Keratinocyte (primary cell): Measurements from ENCODE around the gene FRS2. TPM values are rescaled to one million over a fixed set of nuclear protein-coding genes. Genes with fewer than 3 reads are reported as not detected.

Source experiments
- DNase-seq: peaks from one replicate; pipeline ENCODE4 v3.0.0-alpha.2; 2011; ENCODE audit warnings: low read depth, missing footprints, low spot score
- FAIRE-seq: peaks from 2 replicates; lab custom pipeline; 2011; peaks lifted over from hg19 to GRCh38; lab: Jason Lieb, UNC
- H2AFZ ChIP-seq: 2 replicates; pipeline ENCODE4 v1.6.0; 2012; ENCODE audit warnings: low read length, control low read depth, inconsistent platforms; ENCODE audit not compliant: control insufficient read depth
- H3K27ac ChIP-seq: 2 replicates; pipeline ENCODE4 v1.5.1; 2011; ENCODE audit warnings: low read length; ENCODE audit not compliant: control insufficient read depth, insufficient read depth
- H3K27me3 ChIP-seq: 3 replicates; pipeline ENCODE4 v1.6.0; 2011; ENCODE audit warnings: low read length; ENCODE audit not compliant: control insufficient read depth, insufficient read depth; ENCODE audit errors: extremely low read depth
- H3K36me3 ChIP-seq, 2 experiments: 2 replicates in 1 of 2; 3 replicates in 1 of 2; pipeline ENCODE4 v1.5.1; 2011; ENCODE audit warnings: low read length in 2 of 2, mild to moderate bottlenecking in 1 of 2; ENCODE audit not compliant: control insufficient read depth in 2 of 2, insufficient read depth in 2 of 2; ENCODE audit errors: extremely low read depth in 1 of 2
- H3K4me1 ChIP-seq: 3 replicates; pipeline ENCODE4 v1.5.1; 2011; ENCODE audit warnings: low read length; ENCODE audit not compliant: control insufficient read depth, insufficient read depth; ENCODE audit errors: extremely low read depth
- H3K4me2 ChIP-seq: 3 replicates; pipeline ENCODE4 v1.6.0; 2011; ENCODE audit warnings: low read depth, low read length; ENCODE audit not compliant: control insufficient read depth, insufficient read depth; ENCODE audit errors: extremely low read depth
- H3K4me3 ChIP-seq, 3 experiments: fragments of 200-600 bp in 1 of 3; sonication (generic) in 1 of 3; 2 replicates in 2 of 3; 3 replicates in 1 of 3; pipeline ENCODE4 v1.5.1; 2011 to 2016; ENCODE audit warnings: low read length in 3 of 3, mild to moderate bottlenecking in 3 of 3, control low read depth in 2 of 3, inconsistent platforms in 1 of 3, low read depth in 1 of 3, mixed read lengths in 1 of 3, mixed run types in 1 of 3, moderate library complexity in 1 of 3; ENCODE audit not compliant: control insufficient read depth in 2 of 3, insufficient read depth in 2 of 3; ENCODE audit errors: extremely low read depth in 1 of 3
- H3K79me2 ChIP-seq: 2 replicates; pipeline ENCODE4 v1.6.0; 2012; ENCODE audit warnings: low read length; ENCODE audit not compliant: control insufficient read depth, insufficient read depth
- H3K9ac ChIP-seq: 3 replicates; pipeline ENCODE4 v1.6.0; 2011; ENCODE audit warnings: low read length; ENCODE audit not compliant: control insufficient read depth, insufficient read depth; ENCODE audit errors: extremely low read depth
- H3K9me1 ChIP-seq: 3 replicates; pipeline ENCODE4 v1.6.0; 2011; ENCODE audit warnings: low read length; ENCODE audit not compliant: control insufficient read depth, insufficient read depth; ENCODE audit errors: extremely low read depth
- H3K9me3 ChIP-seq: 2 replicates; pipeline ENCODE4 v1.5.1; 2012; ENCODE audit warnings: low read depth, low read length; ENCODE audit not compliant: control insufficient read depth
- H4K20me1 ChIP-seq: 3 replicates; pipeline ENCODE4 v1.6.0; 2011; ENCODE audit warnings: low read length; ENCODE audit not compliant: control insufficient read depth, insufficient read depth; ENCODE audit errors: extremely low read depth
- CTCF ChIP-seq, 3 experiments: IDR thresholded peaks in 1 of 3; conservative IDR thresholded peaks in 1 of 3; optimal IDR thresholded peaks in 1 of 3; 2 replicates in 2 of 3; 3 replicates in 1 of 3; pipeline versions ENCODE3 to v1.5.1; 2011; ENCODE audit warnings: low read length in 3 of 3, mild to moderate bottlenecking in 3 of 3, moderate library complexity in 2 of 3, control low read depth in 1 of 3, inconsistent platforms in 1 of 3; ENCODE audit not compliant: insufficient read depth in 2 of 3; ENCODE audit errors: extremely low read depth in 1 of 3
- EZH2 ChIP-seq: IDR thresholded peaks from one replicate; pipeline ENCODE4 v1.6.1; 2012; ENCODE audit warnings: inconsistent platforms, mild to moderate bottlenecking, low read length, moderate library complexity
- dilution Hi-C: fragments of 300-500 bp; cut with MboI; formaldehyde crosslinking; loops from one replicate; pipeline ENCODE4 v1.7.0; 2020; ENCODE audit warnings: low sequenced_read_pairs; ENCODE audit not compliant: extremely low pct_ligation_motif_present
- polyA plus RNA-seq, 5 experiments: library from polyadenylated mRNA; depleted of rRNA in 3 of 5; stranded (reverse) in 3 of 5; stranded (forward) in 1 of 5; unstranded in 1 of 5; fragments of >200 nt; gene quantifications; 1 replicate in 1 of 5; 2 replicates in 3 of 5; 3 replicates in 1 of 5; pipeline versions ENCODE4 v1.2.1 to v1.2.3, GENCODE V29; 2011 to 2012; ENCODE audit warnings: missing spikeins in 2 of 5, low read depth in 1 of 5, low replicate concordance in 1 of 5

The FRS2 gene
- polyA plus RNA-seq, 1 donor (not counting 4 experiments of a cell fraction or from before 2014, with no cell fraction given): 28.6 TPM

- no peak for FAIRE-seq
Observed at GRCh38 chr12:69438539-69438938, 31.6 kb upstream of the FRS2 start.

GRCh38 chr12:69440016-69440415 lies 30.2 kb upstream of the FRS2 start:
- Histone ChIP-seq H2AFZ (no peak overlapping the region), H3K4me1 (no peaks in the 10 kb centered on the region), H3K9me3 (no peaks in the 10 kb centered on the region), H3K27me3 (no peaks in the 10 kb centered on the region), H4K20me1 (no peaks in the 10 kb centered on the region), H3K4me2 (no peak overlapping the region), H3K9ac (no peak overlapping the region), H3K4me3 (no peak overlapping the region), H3K36me3 (no peaks in the 10 kb centered on the region), H3K9me1 (no peaks in the 10 kb centered on the region), H3K27ac (no peak overlapping the region), H3K79me2 (no peaks in the 10 kb centered on the region)
- DNase-seq: no peak
- FAIRE-seq: no peak
- dilution Hi-C loops: no loop called here
- TF ChIP-seq CTCF (optimal IDR thresholded peaks at IDR 0.05 in 1 of 3, IDR thresholded peaks at IDR 0.05 in 1 of 3, conservative IDR thresholded peaks at IDR 0.05 in 1 of 3; ENCODE audit: extremely low read depth in 1 of 3, insufficient read depth in 2 of 3, low read length in 3 of 3) (no peak), EZH2 (no peak)

More at GRCh38 chr12:69438539-69438938, 31.6 kb upstream of the FRS2 start:
- no peak for DNase-seq
- H3K9me3 ChIP-seq: no peaks in the 10 kb centered on the region
- dilution Hi-C loops: no loop called here
- H3K27me3 ChIP-seq: no peaks in the 10 kb centered on the region
- no peak overlapping the region for H3K4me3 ChIP-seq
- H3K4me1 ChIP-seq: no peaks in the 10 kb centered on the region
- no peaks in the 10 kb centered on the region for H4K20me1 ChIP-seq
- TF ChIP-seq CTCF (optimal IDR thresholded peaks at IDR 0.05 in 1 of 3, IDR thresholded peaks at IDR 0.05 in 1 of 3, conservative IDR thresholded peaks at IDR 0.05 in 1 of 3; ENCODE audit: extremely low read depth in 1 of 3, insufficient read depth in 2 of 3, low read length in 3 of 3): no peak
- no peak for TF ChIP-seq EZH2
- no peak overlapping the region for H3K9ac ChIP-seq
- H2AFZ ChIP-seq: no peak overlapping the region
- H3K36me3 ChIP-seq: no peaks in the 10 kb centered on the region
- H3K9me1 ChIP-seq: no peaks in the 10 kb centered on the region
- no peaks in the 10 kb centered on the region for H3K79me2 ChIP-seq
- H3K27ac ChIP-seq: no peak overlapping the region
- H3K4me2 ChIP-seq: no peak overlapping the region
